Caco-2 (cell line): Measurements from ENCODE around the gene KIF1C. TPM values are rescaled to one million over a fixed set of nuclear protein-coding genes. Genes with fewer than 3 reads are reported as not detected.

Experiments
- BruUV-seq: library from RNA; stranded (reverse); fragments of 400-500 nt; replicated peaks from 2 replicates; lab custom pipeline; 2021; lab: Mats Ljungman, UMichigan
- CTCF ChIA-PET: fragments of 300-600 bp; sonication (Branson Sonifier 250); formaldehyde crosslinking; loops from one replicate; lab custom pipeline; 2022; ENCODE audit warnings: antibody characterized with exemption; lab: Charles Lee
- POLR2A ChIA-PET: fragments of 300-600 bp; sonication (Branson Sonifier 250); formaldehyde crosslinking; loops from one replicate; lab custom pipeline; 2022; ENCODE audit warnings: antibody characterized with exemption; lab: Charles Lee
- DNase-seq, 2 experiments: peaks; one replicate each; pipeline versions ENCODE4 v3.0.0 to v3.0.0-alpha.2; 2020 to 2022
- H3K27me3 ChIP-seq: replicated peaks from 2 replicates; pipeline ENCODE4 v1.6.0; 2011; ENCODE audit warnings: low read length; ENCODE audit not compliant: control insufficient read depth, insufficient read depth
- H3K36me3 ChIP-seq: 2 replicates; pipeline ENCODE4 v1.5.1; 2011; ENCODE audit warnings: low read length; ENCODE audit not compliant: control insufficient read depth, insufficient read depth
- H3K4me1 ChIP-seq: fragments of 250-450 bp; sonication (Bioruptor Pico); 2 replicates; pipeline ENCODE4 v1.5.1; 2020; ENCODE audit warnings: mild to moderate bottlenecking
- H3K4me3 ChIP-seq: 2 replicates; pipeline ENCODE4 v1.5.1; 2011; ENCODE audit warnings: low read depth, mild to moderate bottlenecking, control low read depth, low read length
- H3K9me3 ChIP-seq: fragments of 250-450 bp; sonication (Bioruptor Pico); 2 replicates; pipeline ENCODE4 v1.5.1; 2020; ENCODE audit warnings: mild to moderate bottlenecking, moderate library complexity
- H3K27ac Mint-ChIP-seq: one replicate; pipeline ENCODE4 v1.8.0; 2022; ENCODE audit warnings: mixed read lengths; ENCODE audit not compliant: unreplicated experiment
- H3K27me3 Mint-ChIP-seq: one replicate; pipeline ENCODE4 v1.8.0; 2022; ENCODE audit warnings: mixed read lengths; ENCODE audit not compliant: insufficient read depth, unreplicated experiment
- H3K36me3 Mint-ChIP-seq: one replicate; pipeline ENCODE4 v1.8.0; 2022; ENCODE audit warnings: mild to moderate bottlenecking, mixed read lengths; ENCODE audit not compliant: insufficient read depth, unreplicated experiment
- H3K4me1 Mint-ChIP-seq: one replicate; pipeline ENCODE4 v1.8.0; 2022; ENCODE audit warnings: low read depth, mixed read lengths; ENCODE audit not compliant: unreplicated experiment
- H3K4me3 Mint-ChIP-seq: one replicate; pipeline ENCODE4 v1.8.0; 2022; ENCODE audit warnings: mild to moderate bottlenecking, moderate library complexity, mixed read lengths; ENCODE audit not compliant: unreplicated experiment
- H3K9me3 Mint-ChIP-seq: one replicate; pipeline ENCODE4 v1.8.0; 2022; ENCODE audit warnings: mixed read lengths; ENCODE audit not compliant: unreplicated experiment
- intact Hi-C: fragments of 100-400 bp; cut with micrococcal nuclease; formaldehyde crosslinking; loops from one replicate; pipeline ENCODE4 v1.10.0; 2022; ENCODE audit not compliant: unreplicated experiment
- total RNA-seq: library from RNA; stranded (reverse); gene quantifications from 2 replicates; pipeline ENCODE4 v1.2.3, GENCODE V29; 2022
- TF ChIP-seq, protein P1 (sequence below), 2 experiments: fragments of 200-600 bp in 1 of 2; IDR thresholded peaks; 1 replicate in 1 of 2; 2 replicates in 1 of 2; pipeline versions ENCODE4 v1.5.1 to v1.8.0; 2011 to 2022; ENCODE audit warnings: antibody characterized with exemption in 1 of 2, control low read depth in 1 of 2, inconsistent platforms in 1 of 2, low read depth in 1 of 2, low read length in 1 of 2, mild to moderate bottlenecking in 1 of 2, moderate library complexity in 1 of 2; ENCODE audit not compliant: insufficient read depth in 1 of 2, severe bottlenecking in 1 of 2, unreplicated experiment in 1 of 2

The KIF1C gene
- total RNA-seq, 1 experiment from 2014 or later = 87.5 TPM

DNA sequence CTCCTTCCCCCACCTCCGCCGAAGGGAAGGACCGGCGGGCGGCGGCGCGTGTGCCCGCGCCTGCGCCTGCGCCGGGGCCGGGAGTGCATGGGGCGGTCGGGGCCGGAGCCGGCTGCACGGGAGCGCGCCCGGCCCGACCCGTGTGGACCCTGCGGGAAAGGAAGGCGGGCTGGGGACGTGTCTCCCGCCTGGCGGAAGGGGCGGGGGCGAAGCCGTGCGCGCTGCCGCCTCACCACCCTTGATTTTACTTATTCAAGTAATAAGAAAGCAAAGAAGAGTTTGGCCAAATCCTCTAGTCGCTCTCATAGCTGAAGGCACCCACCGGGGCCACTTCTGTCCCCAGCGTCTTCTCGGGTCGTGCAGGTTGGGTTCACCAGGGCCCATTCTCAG lies 48.8 kb upstream of the KIF1C start:
- H3K27me3 Mint-ChIP-seq = no peaks in the 10 kb centered on the region
- no peaks in the 10 kb centered on the region for H3K27me3 ChIP-seq
- TF ChIP-seq, protein P1, sequence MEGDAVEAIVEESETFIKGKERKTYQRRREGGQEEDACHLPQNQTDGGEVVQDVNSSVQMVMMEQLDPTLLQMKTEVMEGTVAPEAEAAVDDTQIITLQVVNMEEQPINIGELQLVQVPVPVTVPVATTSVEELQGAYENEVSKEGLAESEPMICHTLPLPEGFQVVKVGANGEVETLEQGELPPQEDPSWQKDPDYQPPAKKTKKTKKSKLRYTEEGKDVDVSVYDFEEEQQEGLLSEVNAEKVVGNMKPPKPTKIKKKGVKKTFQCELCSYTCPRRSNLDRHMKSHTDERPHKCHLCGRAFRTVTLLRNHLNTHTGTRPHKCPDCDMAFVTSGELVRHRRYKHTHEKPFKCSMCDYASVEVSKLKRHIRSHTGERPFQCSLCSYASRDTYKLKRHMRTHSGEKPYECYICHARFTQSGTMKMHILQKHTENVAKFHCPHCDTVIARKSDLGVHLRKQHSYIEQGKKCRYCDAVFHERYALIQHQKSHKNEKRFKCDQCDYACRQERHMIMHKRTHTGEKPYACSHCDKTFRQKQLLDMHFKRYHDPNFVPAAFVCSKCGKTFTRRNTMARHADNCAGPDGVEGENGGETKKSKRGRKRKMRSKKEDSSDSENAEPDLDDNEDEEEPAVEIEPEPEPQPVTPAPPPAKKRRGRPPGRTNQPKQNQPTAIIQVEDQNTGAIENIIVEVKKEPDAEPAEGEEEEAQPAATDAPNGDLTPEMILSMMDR (IDR thresholded peaks at IDR 0.05; ENCODE audit: insufficient read depth in 1 of 2, low read depth in 1 of 2, low read length in 1 of 2, severe bottlenecking in 1 of 2, unreplicated experiment in 1 of 2) = no peak
- peaks cover 32% of the 10 kb centered on the region for H3K36me3 Mint-ChIP-seq
- peak; percentile 81 to 86 for DNase-seq
- no peaks in the 10 kb centered on the region for H3K9me3 Mint-ChIP-seq
- peaks cover 15% of the 10 kb centered on the region for H3K4me1 ChIP-seq
- peak overlapping the region; percentile 85 for H3K4me3 Mint-ChIP-seq
- intact Hi-C loops = loop anchor here (1.0 kb wide), 2 partner anchors 9 to 18 kb away; partner anchors contain the start of genes RNF167, SLC25A11 and SPAG7
- no peaks in the 10 kb centered on the region for H3K9me3 ChIP-seq
- peak overlapping the region; percentile 90 for H3K27ac Mint-ChIP-seq
- ChIA-PET CTCF (no interaction called here), POLR2A (interaction anchor here (1.7 kb wide), 1 partner anchor 18 kb away, joined by 16 read pairs; the partner anchor contains the start of gene SPAG7)
- BruUV-seq = no TSS peak
- H3K36me3 ChIP-seq = no peaks in the 10 kb centered on the region; the same call in 1 of the 2 replicates
- H3K4me1 Mint-ChIP-seq = peaks cover 10% of the 10 kb centered on the region
- peak overlapping the region; percentile 97 for H3K4me3 ChIP-seq

DNA sequence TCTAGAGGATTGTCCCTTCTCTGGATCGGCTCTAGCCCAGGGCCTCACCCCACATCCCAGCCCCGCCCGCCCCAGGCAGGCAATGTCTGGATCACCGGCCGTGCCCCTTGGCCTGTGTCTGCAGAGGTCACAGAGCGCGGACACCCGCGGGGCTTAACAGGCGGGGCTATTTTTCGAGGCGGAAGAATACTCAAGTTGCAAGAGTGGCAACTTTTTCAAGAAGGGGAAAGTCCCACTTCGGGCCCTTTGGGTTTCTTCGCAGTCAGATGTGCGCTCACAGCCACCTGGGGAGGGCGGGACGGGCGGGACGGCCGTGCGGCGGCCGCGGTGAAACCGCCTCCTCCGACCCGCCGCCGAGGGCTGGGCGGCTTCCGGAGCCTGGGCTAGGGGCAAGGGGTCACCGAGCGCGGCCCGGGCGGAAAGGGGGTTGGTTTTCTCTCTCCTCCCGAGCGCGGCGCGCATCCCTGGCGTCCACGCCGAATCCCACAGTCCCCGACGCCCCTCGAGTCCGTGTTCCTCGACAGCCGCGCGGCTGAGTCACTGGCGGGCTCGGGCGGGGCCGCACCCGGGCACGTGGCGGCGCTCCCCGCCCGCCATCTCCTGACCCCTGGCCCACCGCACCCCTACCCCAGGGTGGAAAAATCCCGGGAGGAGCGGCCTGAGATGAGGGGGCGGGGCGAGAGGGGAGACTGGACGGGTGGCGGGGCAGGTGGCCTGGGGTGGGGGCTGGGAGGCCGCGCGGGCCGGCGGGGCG lies 48.3 kb upstream of the KIF1C start:
- ChIA-PET CTCF (interaction anchor here (1.0 kb wide), 1 partner anchor 9 kb away, joined by 3 read pairs; the partner anchor contains the start of gene RNF167), POLR2A (interaction anchor here (1.0 to 1.7 kb wide), 2 partner anchors 18 kb away, joined by 9 to 16 read pairs; partner anchors contain the start of gene SPAG7)
- no peaks in the 10 kb centered on the region for H3K9me3 ChIP-seq
- no TSS peak for BruUV-seq
- DNase-seq = peak; percentile 87 to 89
- Mint-ChIP-seq H3K27me3 (no peaks in the 10 kb centered on the region), H3K27ac (peak overlapping the region; percentile 88), H3K9me3 (no peaks in the 10 kb centered on the region), H3K4me1 (peaks cover 10% of the 10 kb centered on the region), H3K36me3 (peaks cover 28% of the 10 kb centered on the region), H3K4me3 (peak overlapping the region; percentile 85)
- TF ChIP-seq, protein P1 (IDR thresholded peaks at IDR 0.05; ENCODE audit: insufficient read depth in 1 of 2, low read depth in 1 of 2, low read length in 1 of 2, severe bottlenecking in 1 of 2, unreplicated experiment in 1 of 2) = no peak
- H3K4me1 ChIP-seq = peaks cover 15% of the 10 kb centered on the region
- intact Hi-C loops = loop anchor here (1.0 kb wide), 2 partner anchors 9 to 18 kb away; partner anchors contain the start of genes RNF167, SLC25A11 and SPAG7
- H3K4me3 ChIP-seq = peak overlapping the region; percentile 97
- no peaks in the 10 kb centered on the region for H3K27me3 ChIP-seq
- no peaks in the 10 kb centered on the region; the same call in 1 of the 2 replicates for H3K36me3 ChIP-seq

DNA sequence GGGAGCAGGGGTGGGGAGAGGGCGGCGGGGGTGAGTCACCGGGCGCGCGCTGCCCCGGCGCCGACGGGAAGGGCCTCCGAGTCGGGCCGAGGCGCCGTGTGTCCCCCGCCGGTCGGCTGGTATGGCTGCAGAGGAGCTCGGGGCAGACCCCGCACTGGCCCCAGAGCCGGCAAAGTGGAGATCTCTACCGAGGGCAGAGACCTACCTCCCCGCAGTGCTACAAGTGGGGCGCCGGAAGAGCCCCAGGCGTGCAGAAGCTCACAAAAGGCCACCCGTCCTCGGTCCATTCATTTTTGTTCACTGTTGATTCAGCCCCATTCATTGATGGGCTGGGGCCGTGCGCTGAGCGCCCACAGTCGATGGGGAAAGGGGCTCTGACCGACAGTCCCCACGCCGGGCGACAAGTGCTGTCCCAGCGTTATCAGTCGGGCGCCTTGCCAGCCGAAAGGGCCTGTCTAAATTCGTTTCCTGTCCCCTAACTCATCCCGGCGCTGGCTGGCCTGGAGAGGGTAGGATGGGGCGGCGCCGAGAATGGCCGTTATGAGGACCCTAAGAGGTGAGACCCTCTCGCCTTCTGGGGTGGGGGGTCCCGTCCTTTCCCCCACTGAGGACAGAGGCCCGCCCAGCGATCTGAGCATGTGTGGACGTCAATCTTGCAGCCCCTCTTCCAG lies 47.5 kb upstream of the KIF1C start:
- H3K4me1 ChIP-seq = peaks cover 15% of the 10 kb centered on the region
- intact Hi-C loops = no loop called here
- peak overlapping the region; percentile 57 for H3K4me3 ChIP-seq
- CTCF ChIA-PET = interaction anchor here (1.0 kb wide), 1 partner anchor 10 kb away, joined by 3 read pairs; the partner anchor contains the start of gene RNF167
- TF ChIP-seq, protein P1 (IDR thresholded peaks at IDR 0.05; ENCODE audit: insufficient read depth in 1 of 2, low read depth in 1 of 2, low read length in 1 of 2, severe bottlenecking in 1 of 2, unreplicated experiment in 1 of 2) = no peak
- no peaks in the 10 kb centered on the region; the same call in 1 of the 2 replicates for H3K36me3 ChIP-seq
- no peaks in the 10 kb centered on the region for H3K9me3 Mint-ChIP-seq
- H3K36me3 Mint-ChIP-seq = peaks cover 24% of the 10 kb centered on the region
- H3K27me3 Mint-ChIP-seq = no peaks in the 10 kb centered on the region
- H3K27ac Mint-ChIP-seq = peak overlapping the region; percentile 88
- POLR2A ChIA-PET = interaction anchor here (0.6 to 1.0 kb wide), 2 partner anchors 17 to 144 kb away, joined by 4 to 9 read pairs; partner anchors contain the start of gene SPAG7
- no peaks in the 10 kb centered on the region for H3K9me3 ChIP-seq
- BruUV-seq = TSS peak; percentile 72
- peaks cover 10% of the 10 kb centered on the region for H3K4me1 Mint-ChIP-seq
- no peaks in the 10 kb centered on the region for H3K27me3 ChIP-seq
- H3K4me3 Mint-ChIP-seq = peak overlapping the region; percentile 85
- no peak for DNase-seq
